ENCODE results near the gene TPGS2.
"Not testable (repeated sequence)": the region's sequence is repeated elsewhere in the genome, so short reads cannot be mapped to it uniquely, and the experiment has no call there.

The TPGS2 gene

GRCh38 chr18:36828630-36829361, at the start of gene TPGS2, which contains the start of gene KIAA1328:
TPGS2 (minus strand) TSS chr18:36829002; CDS start chr18:36828767, 235 bp downstream.
KIAA1328 (plus strand) TSS chr18:36829127; CDS start chr18:36829139, 12 bp downstream.
- peak; percentile 81 for DNase-seq

GRCh38 chr18:36873826-36874225, 45.0 kb upstream of the TPGS2 start:
- not testable (repeated sequence) for DNase-seq

- DNase-seq: no peak
These were observed 43.5 kb upstream of the TPGS2 start for GRCh38 chr18:36872329-36872728.

- DNase-seq: no peak
These were observed 43.0 kb upstream of the TPGS2 start for GRCh38 chr18:36871801-36872200.

GRCh38 chr18:36867056-36867455, 38.3 kb upstream of the TPGS2 start:
- DNase-seq: no peak

GRCh38 chr18:36862182-36862581, 33.4 kb upstream of the TPGS2 start:
- no peak for DNase-seq

GRCh38 chr18:36856815-36857214, 28.0 kb upstream of the TPGS2 start:
- no peak for DNase-seq

GRCh38 chr18:36851202-36851590, 22.4 kb upstream of the TPGS2 start:
- DNase-seq: no peak

- no peak for DNase-seq
These were observed 21.9 kb upstream of the TPGS2 start for GRCh38 chr18:36850527-36851201.

- no peak for DNase-seq
These were observed 20.6 kb upstream of the TPGS2 start for GRCh38 chr18:36849288-36850006.

GRCh38 chr18:36848609-36849008, 19.8 kb upstream of the TPGS2 start:
- DNase-seq: no peak

- no peak for DNase-seq
These were observed 15.0 kb upstream of the TPGS2 start for GRCh38 chr18:36843784-36844183.

GRCh38 chr18:36843199-36843598, 14.4 kb upstream of the TPGS2 start:
- no peak for DNase-seq

- DNase-seq: no peak
These were observed 11.0 kb upstream of the TPGS2 start for GRCh38 chr18:36839835-36840234.

GRCh38 chr18:36835927-36836326, 7.1 kb upstream of the TPGS2 start:
- DNase-seq: no peak

GRCh38 chr18:36833120-36833519, 4.3 kb upstream of the TPGS2 start:
- DNase-seq: no peak

GRCh38 chr18:36831139-36831538, 2.3 kb upstream of the TPGS2 start:
- no peak for DNase-seq

GRCh38 chr18:36830158-36830495, 1.3 kb upstream of the TPGS2 start:
- no peak for DNase-seq

GRCh38 chr18:36829362-36830157, 758 bp upstream of the TPGS2 start:
- DNase-seq: no peak

- no peak for DNase-seq
These were observed 609 bp downstream of the TPGS2 start for GRCh38 chr18:36828157-36828629.

- no peak for DNase-seq
These were observed 2.2 kb downstream of the TPGS2 start for GRCh38 chr18:36826556-36826955.

- no peak for DNase-seq
These were observed 3.3 kb downstream of the TPGS2 start for GRCh38 chr18:36825526-36825925.

- no peak for DNase-seq
These were observed 7.1 kb downstream of the TPGS2 start for GRCh38 chr18:36821681-36822080.

Data from SIG-M5 (cell line).